ENCODE results near the gene GRIP1. TPM values are rescaled to one million over a fixed set of nuclear protein-coding genes. Genes with fewer than 3 reads are reported as not detected.

GRIP1 gene
- total RNA-seq, 1 experiment from 2014 or later = 0.23 TPM

DNA sequence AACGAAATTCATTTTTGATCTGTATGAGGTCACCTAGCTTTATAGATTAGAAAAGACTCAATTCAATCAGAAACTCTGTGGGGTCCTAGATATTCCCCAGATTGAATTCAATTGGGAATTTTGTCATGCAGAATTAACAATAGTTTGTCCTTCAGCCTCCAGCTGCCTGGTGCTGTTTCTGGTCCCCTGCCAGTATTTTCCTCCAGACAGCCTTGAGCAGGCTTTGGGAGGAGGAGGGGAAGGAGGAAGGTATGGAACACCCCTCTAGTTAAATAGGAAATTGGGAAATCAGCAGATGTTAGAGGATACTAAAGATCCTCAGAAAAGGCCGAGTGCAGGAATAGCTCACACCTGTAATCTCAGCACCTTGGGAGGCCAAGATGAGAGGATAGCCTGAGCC lies 10.6 kb downstream of the GRIP1 start:
- CTCF ChIA-PET = no interaction called here

GRCh38 chr12:66667906-66668305 lies 11.0 kb downstream of the GRIP1 start:
- intact Hi-C loops (cut with micrococcal nuclease; ENCODE audit: unreplicated experiment) = no loop called here
- Histone ChIP-seq H3K4me1 (no peaks in the 10 kb centered on the region), H3K27me3 (replicated peaks; ENCODE audit: control insufficient read depth, insufficient read depth, low read length) (no peaks in the 10 kb centered on the region), H3K4me3 (ENCODE audit: low read depth, low read length) (no peak overlapping the region), H3K36me3 (ENCODE audit: control insufficient read depth, insufficient read depth, low read length) (no peaks in the 10 kb centered on the region), H3K9me3 (no peaks in the 10 kb centered on the region)
- Mint-ChIP-seq H3K4me3 (ENCODE audit: unreplicated experiment) (no peak overlapping the region), H3K4me1 (ENCODE audit: low read depth, unreplicated experiment) (no peaks in the 10 kb centered on the region), H3K27ac (ENCODE audit: unreplicated experiment) (no peak overlapping the region), H3K9me3 (ENCODE audit: unreplicated experiment) (no peaks in the 10 kb centered on the region), H3K27me3 (ENCODE audit: insufficient read depth, unreplicated experiment) (peaks cover 16% of the 10 kb centered on the region), H3K36me3 (ENCODE audit: insufficient read depth, unreplicated experiment) (no peaks in the 10 kb centered on the region)
- POLR2A ChIA-PET = no interaction called here
- TF ChIP-seq, protein P1, sequence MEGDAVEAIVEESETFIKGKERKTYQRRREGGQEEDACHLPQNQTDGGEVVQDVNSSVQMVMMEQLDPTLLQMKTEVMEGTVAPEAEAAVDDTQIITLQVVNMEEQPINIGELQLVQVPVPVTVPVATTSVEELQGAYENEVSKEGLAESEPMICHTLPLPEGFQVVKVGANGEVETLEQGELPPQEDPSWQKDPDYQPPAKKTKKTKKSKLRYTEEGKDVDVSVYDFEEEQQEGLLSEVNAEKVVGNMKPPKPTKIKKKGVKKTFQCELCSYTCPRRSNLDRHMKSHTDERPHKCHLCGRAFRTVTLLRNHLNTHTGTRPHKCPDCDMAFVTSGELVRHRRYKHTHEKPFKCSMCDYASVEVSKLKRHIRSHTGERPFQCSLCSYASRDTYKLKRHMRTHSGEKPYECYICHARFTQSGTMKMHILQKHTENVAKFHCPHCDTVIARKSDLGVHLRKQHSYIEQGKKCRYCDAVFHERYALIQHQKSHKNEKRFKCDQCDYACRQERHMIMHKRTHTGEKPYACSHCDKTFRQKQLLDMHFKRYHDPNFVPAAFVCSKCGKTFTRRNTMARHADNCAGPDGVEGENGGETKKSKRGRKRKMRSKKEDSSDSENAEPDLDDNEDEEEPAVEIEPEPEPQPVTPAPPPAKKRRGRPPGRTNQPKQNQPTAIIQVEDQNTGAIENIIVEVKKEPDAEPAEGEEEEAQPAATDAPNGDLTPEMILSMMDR (IDR thresholded peaks at IDR 0.05; ENCODE audit: insufficient read depth in 1 of 2, low read depth in 1 of 2, low read length in 1 of 2, severe bottlenecking in 1 of 2, unreplicated experiment in 1 of 2) = no peak
- no TSS peak for BruUV-seq (replicated peaks)
- no peak for DNase-seq
- CTCF ChIA-PET = no interaction called here

More for the DNA sequence above, 10.6 kb downstream of the GRIP1 start:
- H3K4me3 ChIP-seq (ENCODE audit: low read depth, low read length) = no peak overlapping the region
- POLR2A ChIA-PET = no interaction called here
- TF ChIP-seq, protein P1 (IDR thresholded peaks at IDR 0.05; ENCODE audit: insufficient read depth in 1 of 2, low read depth in 1 of 2, low read length in 1 of 2, severe bottlenecking in 1 of 2, unreplicated experiment in 1 of 2) = no peak
- H3K4me1 ChIP-seq = no peaks in the 10 kb centered on the region
- intact Hi-C loops (cut with micrococcal nuclease; ENCODE audit: unreplicated experiment) = no loop called here
- no peak for DNase-seq
- no peak overlapping the region for H3K4me3 Mint-ChIP-seq (ENCODE audit: unreplicated experiment)
- no peaks in the 10 kb centered on the region for H3K4me1 Mint-ChIP-seq (ENCODE audit: low read depth, unreplicated experiment)
- no peaks in the 10 kb centered on the region for H3K36me3 Mint-ChIP-seq (ENCODE audit: insufficient read depth, unreplicated experiment)
- no TSS peak for BruUV-seq (replicated peaks)
- no peaks in the 10 kb centered on the region for H3K9me3 ChIP-seq
- no peaks in the 10 kb centered on the region for H3K9me3 Mint-ChIP-seq (ENCODE audit: unreplicated experiment)
- H3K27me3 Mint-ChIP-seq (ENCODE audit: insufficient read depth, unreplicated experiment) = peaks cover 20% of the 10 kb centered on the region
- no peaks in the 10 kb centered on the region for H3K36me3 ChIP-seq (ENCODE audit: control insufficient read depth, insufficient read depth, low read length)
- no peak overlapping the region for H3K27ac Mint-ChIP-seq (ENCODE audit: unreplicated experiment)
- no peaks in the 10 kb centered on the region for H3K27me3 ChIP-seq (replicated peaks; ENCODE audit: control insufficient read depth, insufficient read depth, low read length)

DNA sequence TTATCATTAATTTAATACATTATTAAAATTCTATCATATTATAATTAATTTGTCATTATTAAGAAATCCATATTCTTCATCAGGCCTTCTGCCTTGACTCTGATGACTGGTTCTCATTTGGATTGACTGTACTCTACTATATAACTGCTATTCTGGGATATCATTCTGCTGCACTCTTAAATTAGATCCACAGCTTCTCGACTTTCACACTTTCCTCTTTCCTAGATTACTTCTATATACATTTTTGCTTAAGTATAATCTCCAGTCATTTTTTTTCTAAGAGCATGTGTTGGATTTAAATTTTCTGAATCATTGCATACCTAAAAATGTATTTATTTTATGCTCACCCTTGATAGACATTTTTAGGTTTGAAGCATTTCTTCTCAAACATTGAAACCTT lies 12.4 kb downstream of the GRIP1 start:
- ChIA-PET POLR2A (no interaction called here), CTCF (no interaction called here)
- TF ChIP-seq, protein P1 (IDR thresholded peaks at IDR 0.05; ENCODE audit: insufficient read depth in 1 of 2, low read depth in 1 of 2, low read length in 1 of 2, severe bottlenecking in 1 of 2, unreplicated experiment in 1 of 2) = no peak
- H3K27me3 Mint-ChIP-seq (ENCODE audit: insufficient read depth, unreplicated experiment) = peaks cover 19% of the 10 kb centered on the region
- Histone ChIP-seq H3K4me3 (ENCODE audit: low read depth, low read length) (no peak overlapping the region), H3K27me3 (replicated peaks; ENCODE audit: control insufficient read depth, insufficient read depth, low read length) (no peaks in the 10 kb centered on the region), H3K4me1 (no peaks in the 10 kb centered on the region), H3K9me3 (no peaks in the 10 kb centered on the region), H3K36me3 (ENCODE audit: control insufficient read depth, insufficient read depth, low read length) (no peaks in the 10 kb centered on the region)
- no peaks in the 10 kb centered on the region for H3K4me1 Mint-ChIP-seq (ENCODE audit: low read depth, unreplicated experiment)
- DNase-seq = no peak
- no peak overlapping the region for H3K27ac Mint-ChIP-seq (ENCODE audit: unreplicated experiment)
- H3K4me3 Mint-ChIP-seq (ENCODE audit: unreplicated experiment) = no peak overlapping the region
- H3K36me3 Mint-ChIP-seq (ENCODE audit: insufficient read depth, unreplicated experiment) = no peaks in the 10 kb centered on the region
- no peaks in the 10 kb centered on the region for H3K9me3 Mint-ChIP-seq (ENCODE audit: unreplicated experiment)
- no TSS peak for BruUV-seq (replicated peaks)
- intact Hi-C loops (cut with micrococcal nuclease; ENCODE audit: unreplicated experiment) = no loop called here
